H4 (cell line): ENCODE measurements around the gene ATP2C1. TPM values are rescaled to one million over a fixed set of nuclear protein-coding genes. Genes with fewer than 3 reads are reported as not detected.

ENCODE experiments used
- DNase-seq: peaks from one replicate; pipeline ENCODE4 v3.0.0-alpha.2; 2015; ENCODE audit warnings: low spot score
- total RNA-seq: library from RNA; depleted of rRNA; stranded (reverse); fragments of >200 nt; shearing (Covaris generic); gene quantifications from 2 replicates; pipeline ENCODE4 v1.2.3, GENCODE V29; 2014

ATP2C1 gene
- total RNA-seq, 1 experiment from 2014 or later, result 81.8 TPM

- no peak for DNase-seq
These were observed 81.4 kb downstream of the ATP2C1 start for GRCh38 chr3:130975251-130975650.

DNA sequence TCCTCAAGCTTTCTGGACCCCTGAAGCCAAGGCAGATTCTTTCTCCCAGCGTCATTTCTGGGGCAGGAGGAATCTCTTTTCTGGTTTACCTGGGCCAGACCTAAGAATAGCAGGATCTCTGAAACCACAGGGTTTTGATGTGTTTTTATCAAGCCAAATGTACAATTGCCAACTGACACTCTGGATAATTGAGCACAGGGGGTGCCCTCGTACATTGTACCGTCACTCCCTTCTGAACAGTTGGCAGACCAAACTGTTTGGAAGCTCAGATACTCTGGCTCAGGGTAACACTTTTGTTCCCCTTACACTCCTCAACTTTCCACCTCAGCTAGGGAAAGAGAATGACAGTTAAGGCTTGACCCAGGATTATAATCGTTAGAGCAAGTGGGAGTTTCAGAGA is 82.8 kb downstream of the ATP2C1 start:
- DNase-seq, result no peak

- no peak for DNase-seq
These were observed 85.2 kb downstream of the ATP2C1 start for GRCh38 chr3:130979117-130979516.

- no peak for DNase-seq
These were observed 87.6 kb downstream of the ATP2C1 start for GRCh38 chr3:130981469-130981868.

DNA sequence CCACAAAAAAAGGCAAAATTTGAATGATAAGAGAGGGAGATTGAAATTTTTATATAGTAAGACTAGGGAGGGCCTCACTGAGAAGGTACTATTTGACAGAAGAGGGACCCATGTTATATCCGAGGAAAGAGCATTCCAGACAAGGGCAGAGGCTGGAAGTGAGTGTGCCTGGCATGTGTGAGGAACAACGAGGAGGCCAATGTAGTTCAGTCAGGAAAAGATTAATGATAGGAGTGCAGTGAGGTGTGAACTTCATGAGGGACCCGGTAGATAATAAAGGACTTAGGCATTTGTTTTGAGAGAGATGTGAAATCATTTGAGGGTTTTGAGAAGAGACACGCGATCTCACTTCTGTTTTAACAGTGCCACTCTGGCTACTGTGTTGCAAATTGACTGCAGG is 96.4 kb downstream of the ATP2C1 start:
- DNase-seq, result no peak

GRCh38 chr3:130991126-130991525 is 97.2 kb downstream of the ATP2C1 start:
- no peak for DNase-seq

GRCh38 chr3:130992344-130992743 is 98.5 kb downstream of the ATP2C1 start:
- DNase-seq, result no peak

GRCh38 chr3:130997289-130997688 is 103.4 kb downstream of the ATP2C1 start:
- peak; percentile 29 for DNase-seq

- DNase-seq, result no peak
These were observed 107.2 kb downstream of the ATP2C1 start for GRCh38 chr3:131001071-131001470.

- no peak for DNase-seq
These were observed 110.7 kb downstream of the ATP2C1 start for GRCh38 chr3:131004603-131005002.

- DNase-seq, result no peak
These were observed 113.4 kb downstream of the ATP2C1 start for GRCh38 chr3:131007256-131007655.

GRCh38 chr3:131007782-131008181 is 113.9 kb downstream of the ATP2C1 start:
- DNase-seq, result no peak

GRCh38 chr3:131008326-131008725 is 114.4 kb downstream of the ATP2C1 start:
- no peak for DNase-seq

GRCh38 chr3:131009698-131010097 is 115.8 kb downstream of the ATP2C1 start:
- no peak for DNase-seq

GRCh38 chr3:131018970-131019369 is 125.1 kb downstream of the ATP2C1 start:
- DNase-seq, result no peak

GRCh38 chr3:131020122-131020693 is 126.3 kb downstream of the ATP2C1 start:
- DNase-seq, result no peak

GRCh38 chr3:131025539-131025938 is 131.7 kb downstream of the ATP2C1 start:
- no peak for DNase-seq

GRCh38 chr3:131026321-131027151 is 132.7 kb downstream of the ATP2C1 start, which contains the start of the genes ASTE1 and NEK11:
TSS of gene ASTE1 (minus strand) at chr3:131026825. CDS start at chr3:131025306, 1,519 bp downstream.
TSS of gene NEK11 (plus strand) at chr3:131026877. CDS start at chr3:131029709, 2,832 bp downstream.
- peak; percentile 85 for DNase-seq

GRCh38 chr3:131028844-131029243 is 135.0 kb downstream of the ATP2C1 start:
- no peak for DNase-seq

DNA sequence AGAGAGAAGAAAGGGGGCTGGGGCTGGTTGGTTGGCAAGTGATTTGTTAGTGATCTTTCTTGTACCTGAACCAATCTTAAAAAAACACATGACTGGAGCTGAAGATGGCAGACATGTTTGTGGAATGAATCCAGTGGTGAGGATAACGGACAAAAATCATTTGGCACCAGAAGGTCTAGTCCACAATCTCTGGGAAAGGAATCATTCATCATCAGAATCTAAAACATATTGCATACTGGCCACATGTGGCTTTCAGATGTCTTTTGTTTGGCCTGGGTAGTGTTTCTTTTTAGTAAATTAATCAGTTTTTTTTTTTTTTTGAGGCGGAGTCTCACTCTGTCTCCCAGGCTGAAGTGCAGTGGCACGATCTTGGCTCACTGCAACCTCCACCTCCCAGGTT is 137.8 kb downstream of the ATP2C1 start:
- DNase-seq, result no peak

GRCh38 chr3:131033480-131034080 is 139.7 kb downstream of the ATP2C1 start:
- DNase-seq, result peak; percentile 40

GRCh38 chr3:131036200-131036816 is 142.4 kb downstream of the ATP2C1 start:
- no peak for DNase-seq
